Esophagus muscularis mucosa (tissue), 4 donors: Measurements from ENCODE around the gene TMEM169. TPM values are rescaled to one million over a fixed set of nuclear protein-coding genes. Genes with fewer than 3 reads are reported as not detected.

Source experiments
- DNase-seq: peaks from one replicate; pipeline ENCODE4 v3.0.0-alpha.2; 2017; ENCODE audit errors: extremely low spot score
- H3K27ac ChIP-seq, 4 donors: fragments of 200-600 bp; sonication (generic); replicated peaks in 1 of 4; 1 replicate in 3 of 4; 2 replicates in 1 of 4; pipeline ENCODE4 v1.5.1; 2016 to 2019; ENCODE audit warnings: mild to moderate bottlenecking in 1 of 4
- H3K27me3 ChIP-seq, 4 donors: fragments of 200-600 bp; sonication (generic); one replicate each; pipeline versions ENCODE4 v1.5.1 to v1.6.0; 2016 to 2019
- H3K36me3 ChIP-seq, 4 donors: fragments of 200-600 bp; sonication (generic); one replicate each; pipeline ENCODE4 v1.5.1; 2016 to 2019
- H3K4me1 ChIP-seq, 4 donors: fragments of 200-600 bp; sonication (generic); one replicate each; pipeline ENCODE4 v1.5.1; 2016 to 2019
- H3K4me3 ChIP-seq, 4 donors: fragments of 200-600 bp; sonication (generic); 1 replicate in 2 of 4; 2 replicates in 2 of 4; pipeline ENCODE4 v1.5.1; 2016 to 2019; ENCODE audit warnings: mild to moderate bottlenecking in 4 of 4, moderate library complexity in 1 of 4
- H3K9me3 ChIP-seq, 4 donors: fragments of 200-600 bp; sonication (generic); 1 replicate in 3 of 4; 2 replicates in 1 of 4; pipeline ENCODE4 v1.5.1; 2016 to 2019
- CTCF ChIP-seq, 3 experiments: fragments of 200-600 bp in 2 of 3; fragments of 450-650 bp in 1 of 3; sonication (generic) in 2 of 3; IDR thresholded peaks; one replicate each; pipeline ENCODE4 v1.5.1; 2017 to 2019; ENCODE audit warnings: antibody characterized with exemption in 3 of 3, mild to moderate bottlenecking in 2 of 3, moderate library complexity in 1 of 3
- EP300 ChIP-seq: sonication (generic); formaldehyde crosslinking; IDR thresholded peaks from one replicate; pipeline ENCODE4 v1.6.1; 2017; ENCODE audit warnings: antibody characterized with exemption
- POLR2A ChIP-seq: fragments of 450-650 bp; IDR thresholded peaks from one replicate; pipeline ENCODE4 v1.6.1; 2017; ENCODE audit warnings: antibody characterized with exemption, moderate library complexity, mild to moderate bottlenecking, low read depth
- POLR2AphosphoS5 ChIP-seq, 2 donors: sonication (generic); formaldehyde crosslinking; IDR thresholded peaks; one replicate each; pipeline ENCODE4 v1.6.1; 2017; ENCODE audit warnings: antibody characterized with exemption in 2 of 2
- WGBS: methylation state at CpG from one replicate; pipeline ENCODE4 v1.1.5; 2018; 5-methylcytosine and 5-hydroxymethylcytosine counted together
- intact Hi-C: fragments of 100-400 bp; cut with DNase I; formaldehyde crosslinking; loops from one replicate; pipeline ENCODE4 v1.15.1; 2023
- total RNA-seq, 4 donors: library from RNA; depleted of rRNA; stranded (reverse); fragments of >200 nt; gene quantifications; one replicate each; pipeline versions ENCODE4 v1.1.0 to v1.2.1, GENCODE V29; 2016

The TMEM169 gene
- total RNA-seq, 4 donors from 2014 or later, result under 0.01 to 0.75 (median 0.51) TPM

GRCh38 chr2:216103213-216103612 lies 21.5 kb downstream of the TMEM169 start:
- intact Hi-C loops, result no loop called here
- Histone ChIP-seq H3K4me3 (no peak overlapping the region), H3K27me3 (peaks cover 0 to 13% (median 0%) of the 10 kb centered on the region in 4 donors), H3K36me3 (peaks cover 0 to 3% (median 2%) of the 10 kb centered on the region in 4 donors), H3K9me3 (no peaks in the 10 kb centered on the region), H3K27ac (no peak overlapping the region), H3K4me1 (peaks cover 0 to 11% (median 1%) of the 10 kb centered on the region in 4 donors)
- 68% methylated on average over 1 of the region's 1 CpG for WGBS
- TF ChIP-seq POLR2AphosphoS5 (IDR thresholded peaks at IDR 0.05) (no peak), CTCF (IDR thresholded peaks at IDR 0.05) (no peak), EP300 (no peak), POLR2A (no peak)
- no peak for DNase-seq

- intact Hi-C loops, result no loop called here
- DNase-seq, result no peak
Measured at GRCh38 chr2:216104691-216105090, 23.0 kb downstream of the TMEM169 start.

GRCh38 chr2:216107320-216107719 lies 25.6 kb downstream of the TMEM169 start:
- H3K4me3 ChIP-seq, result peak overlapping the region in 1 of 4 donors; percentile 91
- TF ChIP-seq CTCF (IDR thresholded peaks at IDR 0.05), result no peak
- no peak for TF ChIP-seq POLR2A
- TF ChIP-seq POLR2AphosphoS5 (IDR thresholded peaks at IDR 0.05), result no peak
- no peak for TF ChIP-seq EP300

More at GRCh38 chr2:216104691-216105090, 23.0 kb downstream of the TMEM169 start:
- Histone ChIP-seq H3K4me3 (no peak overlapping the region), H3K36me3 (peaks cover 0 to 3% (median 2%) of the 10 kb centered on the region in 4 donors), H3K27me3 (peaks cover 0 to 13% (median 0%) of the 10 kb centered on the region in 4 donors), H3K4me1 (peaks cover 4 to 15% (median 5%) of the 10 kb centered on the region in 4 donors), H3K27ac (no peak overlapping the region), H3K9me3 (no peaks in the 10 kb centered on the region)
- TF ChIP-seq EP300 (no peak), POLR2AphosphoS5 (IDR thresholded peaks at IDR 0.05) (no peak), POLR2A (no peak), CTCF (IDR thresholded peaks at IDR 0.05) (no peak)
- 87% methylated on average over 3 of the region's 3 CpGs for WGBS

GRCh38 chr2:216107760-216108159 lies 26.0 kb downstream of the TMEM169 start:
- DNase-seq, result no peak
- H3K27ac ChIP-seq, result peak overlapping the region in 1 of 4 donors; percentile 91
- peak overlapping the region in 1 of 4 donors; percentile 91 for H3K4me3 ChIP-seq
- peaks cover 26 to 43% (median 31%) of the 10 kb centered on the region in 4 donors for H3K4me1 ChIP-seq
- TF ChIP-seq EP300, result no peak
- TF ChIP-seq POLR2A, result no peak
- TF ChIP-seq POLR2AphosphoS5 (IDR thresholded peaks at IDR 0.05), result no peak
- no peak for TF ChIP-seq CTCF (IDR thresholded peaks at IDR 0.05)
- peaks cover 0 to 13% (median 0%) of the 10 kb centered on the region in 4 donors for H3K27me3 ChIP-seq
- H3K9me3 ChIP-seq, result no peaks in the 10 kb centered on the region
- WGBS, result 42% methylated on average over 13 of the region's 13 CpGs
- intact Hi-C loops, result no loop called here
- H3K36me3 ChIP-seq, result peaks cover 0 to 24% (median 15%) of the 10 kb centered on the region in 4 donors

More at GRCh38 chr2:216107320-216107719, 25.6 kb downstream of the TMEM169 start:
- Histone ChIP-seq H3K9me3 (no peaks in the 10 kb centered on the region), H3K36me3 (peaks cover 0 to 20% (median 10%) of the 10 kb centered on the region in 4 donors), H3K4me1 (peaks cover 21 to 41% (median 30%) of the 10 kb centered on the region in 4 donors), H3K27ac (peak overlapping the region in 1 of 4 donors; percentile 91), H3K27me3 (peaks cover 0 to 13% (median 0%) of the 10 kb centered on the region in 4 donors)
- WGBS, result 78% methylated on average over 8 of the region's 8 CpGs
- intact Hi-C loops, result no loop called here
- DNase-seq, result no peak
